HG02973 (cell line): ENCODE results near the gene TM4SF5.

Experiments used
- ATAC-seq: cut with Tn5 transposase; IDR thresholded peaks from one replicate; pipeline ENCODE4 v1.9.1; 2021; ENCODE audit warnings: moderate library complexity; ENCODE audit not compliant: unreplicated experiment

The TM4SF5 gene

GRCh38 chr17:4744999-4745969 lies 26.4 kb upstream of the TM4SF5 start:
- no peak for ATAC-seq

- ATAC-seq, result no peak
Observed at GRCh38 chr17:4747847-4748246, 23.8 kb upstream of the TM4SF5 start.

- ATAC-seq, result no peak
Observed at GRCh38 chr17:4748686-4749085, 23.0 kb upstream of the TM4SF5 start.

GRCh38 chr17:4750606-4751005 lies 21.1 kb upstream of the TM4SF5 start:
- ATAC-seq, result no peak

GRCh38 chr17:4751932-4752331 lies 19.8 kb upstream of the TM4SF5 start:
- ATAC-seq, result no peak

- ATAC-seq, result no peak
Observed at GRCh38 chr17:4753392-4753791, 18.3 kb upstream of the TM4SF5 start.

- ATAC-seq, result no peak
Observed at GRCh38 chr17:4759776-4760236, 11.9 kb upstream of the TM4SF5 start.

- no peak for ATAC-seq
Observed at GRCh38 chr17:4764595-4764994, 7.1 kb upstream of the TM4SF5 start.

GRCh38 chr17:4766201-4766600 lies 5.5 kb upstream of the TM4SF5 start:
- ATAC-seq, result no peak

GRCh38 chr17:4766723-4767122 lies 5.0 kb upstream of the TM4SF5 start:
- ATAC-seq, result no peak

- no peak for ATAC-seq
Observed at GRCh38 chr17:4768298-4768697, 3.4 kb upstream of the TM4SF5 start.

GRCh38 chr17:4769628-4770027 lies 2.1 kb upstream of the TM4SF5 start:
- no peak for ATAC-seq

GRCh38 chr17:4772235-4772613 lies 538 bp downstream of the TM4SF5 start:
- no peak for ATAC-seq

GRCh38 chr17:4777969-4778760 lies 6.5 kb downstream of the TM4SF5 start:
- ATAC-seq, result no peak

- ATAC-seq, result no peak
Observed at GRCh38 chr17:4780325-4780955, 8.8 kb downstream of the TM4SF5 start.

- ATAC-seq, result no peak
Observed at GRCh38 chr17:4782652-4783051, 11.0 kb downstream of the TM4SF5 start.

- no peak for ATAC-seq
Observed at GRCh38 chr17:4785311-4786105, 13.8 kb downstream of the TM4SF5 start.

- ATAC-seq, result no peak
Observed at GRCh38 chr17:4786106-4786511, 14.4 kb downstream of the TM4SF5 start, which contains the start of gene VMO1. Gene VMO1, minus strand, starts transcription at chr17:4786364. Its CDS starts 12 bp downstream, at chr17:4786352.

GRCh38 chr17:4786516-4786915 lies 14.8 kb downstream of the TM4SF5 start:
- no peak for ATAC-seq

- ATAC-seq, result no peak
Observed at GRCh38 chr17:4788159-4788806, 16.6 kb downstream of the TM4SF5 start.
